HepG2 (cell line): ENCODE data around the gene BABAM2. TPM values are rescaled to one million over a fixed set of nuclear protein-coding genes. Genes with fewer than 3 reads are reported as not detected.
"Not testable (repeated sequence)": the region's sequence is repeated elsewhere in the genome, so short reads cannot be mapped to it uniquely, and the experiment has no call there.

Experiments used
- ATAC-seq: fragments of 200-7000 bp; cut with Tn5 transposase; 3 replicates; pipeline ENCODE4 v1.9.1; 2020; ENCODE audit warnings: mild to moderate bottlenecking, moderate library complexity
- BruUV-seq: library from RNA; stranded (reverse); fragments of 400-500 nt; replicated peaks from 2 replicates; lab custom pipeline; 2021; lab: Mats Ljungman, UMichigan
- CTCF ChIA-PET: fragments of 300-600 bp; formaldehyde crosslinking; extraction: SDS; loops from one replicate; lab custom pipeline; 2021; ENCODE audit warnings: low total read pairs, inconsistent platforms, low intra/inter-chr PET ratio; lab: Yijun Ruan, JAX
- POLR2A ChIA-PET: fragments of 350-600 bp; sonication (Branson Sonifier 250); formaldehyde crosslinking; loops from one replicate; lab custom pipeline; 2020; ENCODE audit warnings: antibody characterized with exemption, inconsistent platforms; lab: Yijun Ruan, JAX
- DNase-seq: peaks from one replicate; pipeline ENCODE4 v3.0.0-alpha.2; 2015; ENCODE audit warnings: low spot score
- FAIRE-seq: peaks from 3 replicates; lab custom pipeline; 2011; peaks lifted over from hg19 to GRCh38; lab: Jason Lieb, UNC
- H2AFZ ChIP-seq: one replicate; pipeline ENCODE4 v1.6.1; 2011; ENCODE audit warnings: low read length, inconsistent platforms
- H3K27ac ChIP-seq: fragments of 300-600 bp; 3 replicates; pipeline ENCODE4 v1.8.0; 2011; ENCODE audit warnings: mixed run types, mild to moderate bottlenecking, mixed read lengths, low read length, inconsistent platforms; ENCODE audit not compliant: insufficient read depth; ENCODE audit errors: extremely low read length
- H3K27me3 ChIP-seq, 2 experiments: fragments of 200-600 bp in 1 of 2; 2 replicates in 1 of 2; 3 replicates in 1 of 2; pipeline versions ENCODE4 v1.6.0 to v1.8.0; 2011; ENCODE audit warnings: low read length in 2 of 2, mild to moderate bottlenecking in 2 of 2, moderate library complexity in 2 of 2, inconsistent platforms in 1 of 2; ENCODE audit not compliant: insufficient read depth in 2 of 2, control insufficient read depth in 1 of 2
- H3K36me3 ChIP-seq, 2 experiments: fragments of 200-600 bp in 1 of 2; replicated peaks in 1 of 2; 2 replicates in 1 of 2; 3 replicates in 1 of 2; pipeline versions ENCODE4 v1.5.1 to v1.8.0; 2011; ENCODE audit warnings: low read length in 2 of 2, inconsistent platforms in 1 of 2; ENCODE audit not compliant: insufficient read depth in 2 of 2, control insufficient read depth in 1 of 2
- H3K4me1 ChIP-seq: 2 replicates; pipeline ENCODE4 v1.5.1; 2012; ENCODE audit warnings: low read length, inconsistent platforms; ENCODE audit not compliant: insufficient read depth
- H3K4me2 ChIP-seq: 2 replicates; pipeline ENCODE4 v1.6.0; 2011; ENCODE audit warnings: low read depth, low read length, inconsistent platforms
- H3K4me3 ChIP-seq, 3 experiments: fragments of 200-600 bp in 1 of 3; sonication (generic), shearing (Covaris generic) in 1 of 3; replicated peaks in 1 of 3; 2 replicates each; pipeline ENCODE4 v1.5.1; 2011 to 2016; ENCODE audit warnings: low read length in 3 of 3, inconsistent platforms in 2 of 3, low read depth in 2 of 3, mild to moderate bottlenecking in 2 of 3, control low read depth in 1 of 3, mixed read lengths in 1 of 3; ENCODE audit not compliant: insufficient read depth in 1 of 3
- H3K79me2 ChIP-seq: one replicate; pipeline ENCODE4 v1.6.1; 2011; ENCODE audit warnings: low read length, inconsistent platforms; ENCODE audit not compliant: insufficient read depth
- H3K9ac ChIP-seq: 2 replicates; pipeline ENCODE4 v1.6.0; 2011; ENCODE audit warnings: mild to moderate bottlenecking, low read depth, low read length, inconsistent platforms; ENCODE audit not compliant: insufficient read depth
- H3K9me3 ChIP-seq: 2 replicates; pipeline ENCODE4 v1.5.1; 2012; ENCODE audit warnings: mild to moderate bottlenecking, low read length
- H4K20me1 ChIP-seq: 2 replicates; pipeline ENCODE4 v1.6.0; 2011; ENCODE audit warnings: inconsistent platforms, mild to moderate bottlenecking, low read length, moderate library complexity; ENCODE audit not compliant: insufficient read depth
- ZFYVE20 ChIP-seq: sonication (generic); formaldehyde crosslinking; IDR thresholded peaks from 2 replicates; pipeline ENCODE4 v1.8.0; 2023; ENCODE audit warnings: low read depth, mild to moderate bottlenecking, moderate library complexity, missing genetic modification reagents, borderline replicate concordance
- WGBS: methylation state at CpG from one replicate; pipeline ENCODE4 v1.1.6; 2017; ENCODE audit warnings: low lambda C conversion rate; 5-methylcytosine and 5-hydroxymethylcytosine counted together
- in situ Hi-C: cut with HindIII; loops from 2 replicates; pipeline ENCODE4 v1.10.0; 2017; ENCODE audit warnings: low pct_unique_long_range_greater_than_20kb; ENCODE audit not compliant: extremely low pct_ligation_motif_present
- intact Hi-C: fragments of 100-400 bp; cut with micrococcal nuclease; formaldehyde crosslinking; loops from one replicate; pipeline ENCODE4 v1.10.0; 2022; ENCODE audit not compliant: unreplicated experiment
- polyA plus RNA-seq, 8 experiments: library from polyadenylated mRNA; depleted of rRNA in 3 of 8; stranded (reverse) in 7 of 8; unstranded in 1 of 8; fragments of >200 nt; fragmentation: Illumina TruSeq in 4 of 8; extraction: Trizol in 4 of 8; gene quantifications; 2 replicates each; pipeline versions ENCODE4 v1.2.1 to v1.2.3, GENCODE V29; 2011 to 2016; ENCODE audit warnings: low read depth in 4 of 8, missing spikeins in 1 of 8, mixed read lengths in 1 of 8; ENCODE audit not compliant: insufficient read depth in 1 of 8
- total RNA-seq, 5 experiments: library from RNA; depleted of rRNA; stranded (reverse); fragments of >200 nt; fragmentation: Illumina TruSeq; extraction: Trizol; gene quantifications; 2 replicates each; pipeline ENCODE4 v1.2.3, GENCODE V29; 2016; ENCODE audit warnings: low read depth in 1 of 5
- TF ChIP-seq, protein P1 (sequence below): sonication (generic); formaldehyde crosslinking; IDR thresholded peaks from 2 replicates; pipeline ENCODE4 v1.8.1; 2023; ENCODE audit warnings: mild to moderate bottlenecking, inconsistent platforms, moderate library complexity, missing genetic modification reagents, borderline replicate concordance
- TF ChIP-seq, protein P2 (sequence below), 2 experiments: IDR thresholded peaks; 2 replicates each; pipeline ENCODE4 v1.6.1; 2011 to 2012; ENCODE audit warnings: low read length in 2 of 2, borderline replicate concordance in 1 of 2, low read depth in 1 of 2, mild to moderate bottlenecking in 1 of 2, moderate library complexity in 1 of 2
- TF ChIP-seq, protein P3 (sequence below): sonication (generic); formaldehyde crosslinking; IDR thresholded peaks from 2 replicates; pipeline ENCODE4 v1.4.0; 2020; ENCODE audit warnings: missing genetic modification reagents

The BABAM2 gene
- total and polyA plus RNA-seq, 2 of the 13 experiments (the other 11 are each of a cell fraction or from before 2014, with no cell fraction given), result 24.9 to 28.0 TPM

DNA sequence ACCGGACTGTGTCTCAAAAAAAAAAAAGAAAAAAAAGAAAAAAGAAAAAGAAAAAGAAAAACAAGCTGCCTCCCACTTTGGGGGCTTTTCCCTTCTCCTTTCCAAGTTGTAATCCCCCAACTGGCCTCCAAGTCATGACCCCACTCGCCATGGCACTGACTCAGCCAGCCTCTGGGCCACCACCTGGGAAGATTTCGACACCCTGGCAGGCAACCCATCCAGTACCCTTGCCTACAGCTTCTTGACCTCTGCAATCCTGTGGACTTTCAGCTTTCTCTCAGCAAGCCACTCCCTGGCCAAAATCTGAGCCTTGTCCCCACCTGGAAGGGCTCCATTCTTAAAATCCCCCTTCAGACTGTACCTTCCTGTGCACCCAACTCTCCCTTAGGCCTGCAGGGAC lies 479.8 kb downstream of the BABAM2 start (continued):
- TF ChIP-seq, protein P1, sequence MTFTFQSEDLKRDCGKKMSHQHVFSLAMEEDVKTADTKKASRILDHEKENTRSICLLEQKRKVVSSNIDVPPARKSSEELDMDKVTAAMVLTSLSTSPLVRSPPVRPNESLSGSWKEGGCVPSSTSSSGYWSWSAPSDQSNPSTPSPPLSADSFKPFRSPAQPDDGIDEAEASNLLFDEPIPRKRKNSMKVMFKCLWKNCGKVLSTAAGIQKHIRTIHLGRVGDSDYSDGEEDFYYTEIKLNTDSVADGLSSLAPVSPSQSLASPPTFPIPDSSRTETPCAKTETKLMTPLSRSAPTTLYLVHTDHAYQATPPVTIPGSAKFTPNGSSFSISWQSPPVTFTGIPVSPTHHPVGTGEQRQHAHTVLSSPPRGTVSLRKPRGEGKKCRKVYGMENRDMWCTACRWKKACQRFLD (CRISPR knock-in tag), result no peak
- TF ChIP-seq, protein P2, sequence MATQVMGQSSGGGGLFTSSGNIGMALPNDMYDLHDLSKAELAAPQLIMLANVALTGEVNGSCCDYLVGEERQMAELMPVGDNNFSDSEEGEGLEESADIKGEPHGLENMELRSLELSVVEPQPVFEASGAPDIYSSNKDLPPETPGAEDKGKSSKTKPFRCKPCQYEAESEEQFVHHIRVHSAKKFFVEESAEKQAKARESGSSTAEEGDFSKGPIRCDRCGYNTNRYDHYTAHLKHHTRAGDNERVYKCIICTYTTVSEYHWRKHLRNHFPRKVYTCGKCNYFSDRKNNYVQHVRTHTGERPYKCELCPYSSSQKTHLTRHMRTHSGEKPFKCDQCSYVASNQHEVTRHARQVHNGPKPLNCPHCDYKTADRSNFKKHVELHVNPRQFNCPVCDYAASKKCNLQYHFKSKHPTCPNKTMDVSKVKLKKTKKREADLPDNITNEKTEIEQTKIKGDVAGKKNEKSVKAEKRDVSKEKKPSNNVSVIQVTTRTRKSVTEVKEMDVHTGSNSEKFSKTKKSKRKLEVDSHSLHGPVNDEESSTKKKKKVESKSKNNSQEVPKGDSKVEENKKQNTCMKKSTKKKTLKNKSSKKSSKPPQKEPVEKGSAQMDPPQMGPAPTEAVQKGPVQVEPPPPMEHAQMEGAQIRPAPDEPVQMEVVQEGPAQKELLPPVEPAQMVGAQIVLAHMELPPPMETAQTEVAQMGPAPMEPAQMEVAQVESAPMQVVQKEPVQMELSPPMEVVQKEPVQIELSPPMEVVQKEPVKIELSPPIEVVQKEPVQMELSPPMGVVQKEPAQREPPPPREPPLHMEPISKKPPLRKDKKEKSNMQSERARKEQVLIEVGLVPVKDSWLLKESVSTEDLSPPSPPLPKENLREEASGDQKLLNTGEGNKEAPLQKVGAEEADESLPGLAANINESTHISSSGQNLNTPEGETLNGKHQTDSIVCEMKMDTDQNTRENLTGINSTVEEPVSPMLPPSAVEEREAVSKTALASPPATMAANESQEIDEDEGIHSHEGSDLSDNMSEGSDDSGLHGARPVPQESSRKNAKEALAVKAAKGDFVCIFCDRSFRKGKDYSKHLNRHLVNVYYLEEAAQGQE (IDR thresholded peaks at IDR 0.05; ENCODE audit: borderline replicate concordance in 1 of 2, low read depth in 1 of 2, low read length in 2 of 2), result no peak
- no peak for TF ChIP-seq ZFYVE20
- TF ChIP-seq, protein P3, sequence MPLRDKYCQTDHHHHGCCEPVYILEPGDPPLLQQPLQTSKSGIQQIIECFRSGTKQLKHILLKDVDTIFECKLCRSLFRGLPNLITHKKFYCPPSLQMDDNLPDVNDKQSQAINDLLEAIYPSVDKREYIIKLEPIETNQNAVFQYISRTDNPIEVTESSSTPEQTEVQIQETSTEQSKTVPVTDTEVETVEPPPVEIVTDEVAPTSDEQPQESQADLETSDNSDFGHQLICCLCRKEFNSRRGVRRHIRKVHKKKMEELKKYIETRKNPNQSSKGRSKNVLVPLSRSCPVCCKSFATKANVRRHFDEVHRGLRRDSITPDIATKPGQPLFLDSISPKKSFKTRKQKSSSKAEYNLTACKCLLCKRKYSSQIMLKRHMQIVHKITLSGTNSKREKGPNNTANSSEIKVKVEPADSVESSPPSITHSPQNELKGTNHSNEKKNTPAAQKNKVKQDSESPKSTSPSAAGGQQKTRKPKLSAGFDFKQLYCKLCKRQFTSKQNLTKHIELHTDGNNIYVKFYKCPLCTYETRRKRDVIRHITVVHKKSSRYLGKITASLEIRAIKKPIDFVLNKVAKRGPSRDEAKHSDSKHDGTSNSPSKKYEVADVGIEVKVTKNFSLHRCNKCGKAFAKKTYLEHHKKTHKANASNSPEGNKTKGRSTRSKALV, result no peak
- TF ChIP-seq, all 625 proteins: peak for 0

DNA sequence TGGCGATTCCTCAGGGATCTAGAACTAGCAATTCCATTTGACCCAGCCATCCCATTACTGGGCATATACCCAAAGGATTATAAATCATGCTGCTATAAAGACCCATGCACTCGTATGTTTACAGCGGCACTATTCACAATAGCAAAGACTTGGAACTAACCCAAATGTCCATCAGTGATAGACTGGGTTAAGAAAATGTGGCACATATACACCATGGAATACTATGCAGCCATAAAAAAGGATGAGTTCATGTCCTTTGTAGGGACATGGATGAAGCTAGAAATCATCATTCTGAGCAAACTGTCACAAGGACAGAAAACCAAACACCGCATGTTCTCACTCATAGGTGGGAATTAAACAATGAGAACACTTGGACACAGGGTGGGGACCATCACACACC lies 481.2 kb downstream of the BABAM2 start:
- H3K4me1 ChIP-seq, result peaks cover 47% of the 10 kb centered on the region
- intact Hi-C loops, H2AFZ ChIP-seq, H3K9me3 ChIP-seq, DNase-seq, H3K36me3 ChIP-seq, H3K79me2 ChIP-seq, FAIRE-seq, BruUV-seq, H3K9ac ChIP-seq, H3K27ac ChIP-seq, POLR2A ChIA-PET, ATAC-seq, in situ Hi-C loops, H3K4me2 ChIP-seq, CTCF ChIA-PET, H4K20me1 ChIP-seq, H3K4me3 ChIP-seq: not testable (repeated sequence)
- WGBS, result 77% methylated on average over 4 of the region's 4 CpGs
- H3K27me3 ChIP-seq, result peaks cover 5 to 34% of the 10 kb centered on the region in 2 experiments; a peak in 3 of 5 replicates
